ENCODE data around the gene TMTC2.
"Not testable (repeated sequence)": the region's sequence is repeated elsewhere in the genome, so short reads cannot be mapped to it uniquely, and the experiment has no call there.

Gene TMTC2

GRCh38 chr12:82765971-82766705 is 79.4 kb downstream of the TMTC2 start:
- no peak for DNase-seq
- TF ChIP-seq GATA1 (IDR thresholded peaks at IDR 0.05; ENCODE audit: low read depth, low read length) (no peak), POLR2A (IDR thresholded peaks at IDR 0.05; ENCODE audit: low read length) (no peak)

- TF ChIP-seq GATA1 (IDR thresholded peaks at IDR 0.05; ENCODE audit: low read depth, low read length): no peak
- TF ChIP-seq POLR2A (IDR thresholded peaks at IDR 0.05; ENCODE audit: low read length): no peak
- no peak for DNase-seq
Measured at GRCh38 chr12:82774666-82775065, 88.0 kb downstream of the TMTC2 start.

- TF ChIP-seq GATA1 (IDR thresholded peaks at IDR 0.05; ENCODE audit: low read depth, low read length) (no peak), POLR2A (IDR thresholded peaks at IDR 0.05; ENCODE audit: low read length) (no peak)
- no peak for DNase-seq
Measured at GRCh38 chr12:82780517-82780916, 93.8 kb downstream of the TMTC2 start.

GRCh38 chr12:82781309-82781997 is 94.7 kb downstream of the TMTC2 start:
- TF ChIP-seq POLR2A (IDR thresholded peaks at IDR 0.05; ENCODE audit: low read length): no peak
- TF ChIP-seq GATA1 (IDR thresholded peaks at IDR 0.05; ENCODE audit: low read depth, low read length): no peak
- no peak for DNase-seq

- TF ChIP-seq GATA1 (IDR thresholded peaks at IDR 0.05; ENCODE audit: low read depth, low read length) (no peak), POLR2A (IDR thresholded peaks at IDR 0.05; ENCODE audit: low read length) (no peak)
- DNase-seq: no peak
Measured at GRCh38 chr12:82783435-82783834, 96.7 kb downstream of the TMTC2 start.

GRCh38 chr12:82787016-82787415 is 100.3 kb downstream of the TMTC2 start:
- no peak for DNase-seq
- TF ChIP-seq POLR2A (IDR thresholded peaks at IDR 0.05; ENCODE audit: low read length) (no peak), GATA1 (IDR thresholded peaks at IDR 0.05; ENCODE audit: low read depth, low read length) (no peak)

GRCh38 chr12:82788594-82788993 is 101.9 kb downstream of the TMTC2 start:
- DNase-seq: no peak

GRCh38 chr12:82789674-82790073 is 103.0 kb downstream of the TMTC2 start:
- no peak for DNase-seq
- TF ChIP-seq POLR2A (IDR thresholded peaks at IDR 0.05; ENCODE audit: low read length) (no peak), GATA1 (IDR thresholded peaks at IDR 0.05; ENCODE audit: low read depth, low read length) (no peak)

More at GRCh38 chr12:82788594-82788993, 101.9 kb downstream of the TMTC2 start:
- no peak for TF ChIP-seq GATA1 (IDR thresholded peaks at IDR 0.05; ENCODE audit: low read depth, low read length)
- no peak for TF ChIP-seq POLR2A (IDR thresholded peaks at IDR 0.05; ENCODE audit: low read length)

GRCh38 chr12:82793751-82794281 is 107.1 kb downstream of the TMTC2 start:
- no peak for DNase-seq
- no peak for TF ChIP-seq POLR2A (IDR thresholded peaks at IDR 0.05; ENCODE audit: low read length)

GRCh38 chr12:82797480-82797879 is 110.8 kb downstream of the TMTC2 start:
- TF ChIP-seq GATA1 (IDR thresholded peaks at IDR 0.05; ENCODE audit: low read depth, low read length): no peak
- TF ChIP-seq POLR2A (IDR thresholded peaks at IDR 0.05; ENCODE audit: low read length): no peak
- DNase-seq: no peak

GRCh38 chr12:82800185-82800584 is 113.5 kb downstream of the TMTC2 start:
- no peak for DNase-seq
- TF ChIP-seq POLR2A (IDR thresholded peaks at IDR 0.05; ENCODE audit: low read length) (no peak), GATA1 (IDR thresholded peaks at IDR 0.05; ENCODE audit: low read depth, low read length) (no peak)

- no peak for DNase-seq
Measured at GRCh38 chr12:82801951-82802610, 115.4 kb downstream of the TMTC2 start.

GRCh38 chr12:82803201-82803600 is 116.5 kb downstream of the TMTC2 start:
- no peak for DNase-seq
- TF ChIP-seq GATA1 (IDR thresholded peaks at IDR 0.05; ENCODE audit: low read depth, low read length) (no peak), POLR2A (IDR thresholded peaks at IDR 0.05; ENCODE audit: low read length) (no peak)

More at GRCh38 chr12:82801951-82802610, 115.4 kb downstream of the TMTC2 start:
- TF ChIP-seq POLR2A (IDR thresholded peaks at IDR 0.05; ENCODE audit: low read length) (no peak), GATA1 (IDR thresholded peaks at IDR 0.05; ENCODE audit: low read depth, low read length) (no peak)

GRCh38 chr12:82804601-82805000 is 117.9 kb downstream of the TMTC2 start:
- TF ChIP-seq POLR2A (IDR thresholded peaks at IDR 0.05; ENCODE audit: low read length): no peak
- TF ChIP-seq GATA1 (IDR thresholded peaks at IDR 0.05; ENCODE audit: low read depth, low read length): no peak
- no peak for DNase-seq

- not testable (repeated sequence) for DNase-seq
Measured at GRCh38 chr12:82805004-82805403, 118.3 kb downstream of the TMTC2 start.
